AG09319 (cell line): Measurements from ENCODE around the gene NFATC2.

Experiments used
- DNase-seq: peaks from one replicate; pipeline ENCODE4 v3.0.0-alpha.2; 2010; ENCODE audit warnings: low read depth; ENCODE audit errors: extremely low read depth
- TF ChIP-seq, protein P1 (sequence below): IDR thresholded peaks from 2 replicates; pipeline ENCODE4 v1.5.1; 2011; ENCODE audit warnings: low read depth, mild to moderate bottlenecking, inconsistent platforms, low read length, moderate library complexity

The NFATC2 gene

DNA sequence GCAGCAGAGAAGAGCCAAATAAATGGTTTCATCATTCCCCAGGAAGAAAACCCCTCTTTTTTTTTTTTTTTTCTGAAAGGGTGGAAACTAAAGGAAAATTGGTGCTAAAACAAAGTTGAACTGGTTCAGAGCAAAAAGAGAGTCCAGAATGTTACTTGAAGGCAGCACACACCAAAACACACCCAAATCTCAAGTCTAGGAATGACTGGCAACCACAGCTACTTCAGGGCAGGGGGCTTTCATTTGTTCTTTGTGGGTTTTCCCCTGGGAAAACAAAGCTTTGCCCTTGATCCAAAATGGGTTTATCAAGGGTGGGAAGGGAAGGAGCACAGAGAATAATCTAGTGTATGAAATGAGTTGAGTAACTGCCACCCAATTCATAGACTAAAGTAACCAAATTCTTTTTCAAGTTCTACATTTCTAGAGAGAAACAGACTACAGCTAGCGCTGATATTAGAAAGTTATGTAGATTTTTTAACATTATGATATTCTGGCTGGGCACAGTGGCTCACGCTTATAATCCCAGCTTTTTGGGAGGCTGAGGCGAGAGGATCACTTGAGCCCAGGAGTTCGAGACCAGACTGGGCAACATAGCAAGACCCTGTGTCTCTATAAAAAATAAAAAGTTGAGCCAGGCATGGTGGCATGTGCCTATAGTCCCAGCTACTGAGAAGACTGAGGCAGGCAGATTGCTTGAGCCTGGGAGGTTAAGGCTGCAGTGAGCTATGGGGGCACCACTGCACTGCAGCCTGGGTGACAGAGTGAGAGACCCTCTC, 119.8 kb downstream of the NFATC2 start:
- DNase-seq = no peak
- TF ChIP-seq, protein P1, sequence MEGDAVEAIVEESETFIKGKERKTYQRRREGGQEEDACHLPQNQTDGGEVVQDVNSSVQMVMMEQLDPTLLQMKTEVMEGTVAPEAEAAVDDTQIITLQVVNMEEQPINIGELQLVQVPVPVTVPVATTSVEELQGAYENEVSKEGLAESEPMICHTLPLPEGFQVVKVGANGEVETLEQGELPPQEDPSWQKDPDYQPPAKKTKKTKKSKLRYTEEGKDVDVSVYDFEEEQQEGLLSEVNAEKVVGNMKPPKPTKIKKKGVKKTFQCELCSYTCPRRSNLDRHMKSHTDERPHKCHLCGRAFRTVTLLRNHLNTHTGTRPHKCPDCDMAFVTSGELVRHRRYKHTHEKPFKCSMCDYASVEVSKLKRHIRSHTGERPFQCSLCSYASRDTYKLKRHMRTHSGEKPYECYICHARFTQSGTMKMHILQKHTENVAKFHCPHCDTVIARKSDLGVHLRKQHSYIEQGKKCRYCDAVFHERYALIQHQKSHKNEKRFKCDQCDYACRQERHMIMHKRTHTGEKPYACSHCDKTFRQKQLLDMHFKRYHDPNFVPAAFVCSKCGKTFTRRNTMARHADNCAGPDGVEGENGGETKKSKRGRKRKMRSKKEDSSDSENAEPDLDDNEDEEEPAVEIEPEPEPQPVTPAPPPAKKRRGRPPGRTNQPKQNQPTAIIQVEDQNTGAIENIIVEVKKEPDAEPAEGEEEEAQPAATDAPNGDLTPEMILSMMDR = no peak

- TF ChIP-seq, protein P1 = no peak
- no peak for DNase-seq
These were observed 121.7 kb downstream of the NFATC2 start for GRCh38 chr20:51420805-51421204.

DNA sequence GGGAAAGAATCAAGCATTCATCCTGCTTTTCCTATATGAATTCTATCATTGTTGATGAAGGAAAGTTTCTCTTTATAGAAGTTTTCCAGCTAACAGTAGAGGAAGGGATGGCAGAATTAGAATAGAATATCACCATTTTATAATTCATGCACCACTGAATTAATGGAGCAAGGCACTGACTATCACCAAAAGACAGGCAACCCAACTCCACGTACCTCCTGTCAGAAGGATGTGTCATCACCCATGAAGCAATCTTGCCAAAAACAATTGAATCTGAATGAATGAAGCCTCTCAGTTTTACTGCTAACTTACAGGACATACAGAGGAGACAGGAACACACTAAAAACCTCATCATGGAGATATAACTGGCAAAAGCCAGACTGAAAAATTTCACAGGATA, 122.4 kb downstream of the NFATC2 start:
- TF ChIP-seq, protein P1 = no peak
- no peak for DNase-seq

DNA sequence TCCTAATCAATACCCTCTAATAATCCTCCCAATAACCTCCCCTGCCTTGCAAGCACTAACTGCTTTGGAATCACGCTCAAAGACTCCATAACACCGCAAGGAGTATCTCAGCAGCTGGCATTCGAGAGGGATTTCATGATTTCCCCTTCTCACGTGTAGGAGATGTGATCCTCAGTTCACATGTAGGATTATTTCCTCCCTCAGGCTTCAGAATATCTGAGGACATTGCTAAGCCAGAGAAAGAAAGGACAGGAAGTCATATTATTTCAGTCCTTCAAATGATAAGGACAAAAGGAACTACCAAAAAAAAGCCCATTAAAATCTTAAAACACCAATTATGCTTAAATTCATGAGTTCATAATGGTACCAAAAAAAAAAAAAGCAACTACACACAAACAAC, 122.9 kb downstream of the NFATC2 start:
- no peak for DNase-seq
- TF ChIP-seq, protein P1 = no peak

DNA sequence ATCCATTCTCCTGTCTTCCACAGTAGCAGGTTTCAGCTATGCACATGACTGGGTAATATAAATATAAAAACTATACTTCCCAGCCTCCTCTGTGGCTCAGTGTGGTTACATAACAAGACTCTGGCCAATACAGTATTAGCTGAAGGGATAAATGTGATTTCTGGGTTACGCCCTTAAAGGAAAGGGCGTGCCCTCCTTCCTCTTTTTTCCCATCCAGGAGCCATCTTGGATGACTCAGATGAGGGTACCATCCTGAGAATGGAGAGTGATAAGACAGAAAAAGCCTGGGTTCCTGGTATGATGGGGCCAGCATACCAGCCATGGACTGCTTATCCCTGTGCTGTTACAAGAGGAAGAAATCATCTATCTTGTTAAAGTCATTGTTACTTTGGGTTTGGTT, 123.3 kb downstream of the NFATC2 start:
- DNase-seq = no peak
- TF ChIP-seq, protein P1 = no peak

GRCh38 chr20:51418137-51418529, 124.4 kb downstream of the NFATC2 start:
- DNase-seq = no peak
- TF ChIP-seq, protein P1 = no peak

DNA sequence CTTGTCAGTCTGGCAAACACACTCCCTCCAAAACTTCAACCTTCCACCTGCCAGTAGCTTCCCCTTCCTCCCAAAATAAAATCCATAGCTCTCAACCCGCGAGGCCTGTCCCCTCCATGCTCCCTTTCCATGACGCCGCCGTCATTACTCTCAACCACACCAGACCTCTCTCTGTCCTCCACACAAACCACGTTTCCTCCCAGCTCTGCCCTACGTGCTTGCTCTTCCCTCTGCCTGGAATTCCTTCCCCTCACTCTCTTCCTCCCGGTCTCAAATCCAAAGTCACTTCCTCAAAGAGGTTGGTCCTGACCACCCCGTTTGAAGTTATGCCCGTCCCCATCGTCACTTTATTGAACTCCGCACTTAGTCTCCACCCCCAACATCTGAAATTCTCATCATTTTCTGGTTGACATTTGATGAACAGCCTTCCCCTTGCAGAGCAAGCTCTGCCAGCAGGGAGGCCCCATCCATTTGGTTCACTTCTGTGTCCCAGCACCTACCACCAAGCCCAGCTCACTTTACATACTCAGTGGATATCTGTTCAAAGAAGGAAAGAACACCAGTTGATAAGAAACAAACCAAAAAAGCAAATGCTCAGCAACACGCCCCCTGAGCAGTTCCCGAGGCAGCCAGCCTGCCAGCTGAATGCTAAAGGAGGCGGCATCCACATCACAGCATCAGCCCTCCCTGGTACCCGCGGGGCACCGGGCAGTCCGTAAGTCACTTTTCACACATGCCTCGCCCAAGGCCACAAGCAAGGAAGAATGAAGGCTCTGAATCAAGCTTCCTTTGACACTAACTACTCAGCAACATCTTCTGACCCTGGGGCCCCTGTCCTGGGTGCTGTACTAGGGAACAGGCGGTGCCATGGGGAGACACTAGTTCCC, 125.0 kb downstream of the NFATC2 start:
- no peak for DNase-seq
- TF ChIP-seq, protein P1 = no peak
